ENCODE results near the gene MSANTD1. TPM values are rescaled to one million over a fixed set of nuclear protein-coding genes. Genes with fewer than 3 reads are reported as not detected.

The MSANTD1 gene
- total RNA-seq, 1 donor from 2014 or later, result 2.6 TPM

DNA sequence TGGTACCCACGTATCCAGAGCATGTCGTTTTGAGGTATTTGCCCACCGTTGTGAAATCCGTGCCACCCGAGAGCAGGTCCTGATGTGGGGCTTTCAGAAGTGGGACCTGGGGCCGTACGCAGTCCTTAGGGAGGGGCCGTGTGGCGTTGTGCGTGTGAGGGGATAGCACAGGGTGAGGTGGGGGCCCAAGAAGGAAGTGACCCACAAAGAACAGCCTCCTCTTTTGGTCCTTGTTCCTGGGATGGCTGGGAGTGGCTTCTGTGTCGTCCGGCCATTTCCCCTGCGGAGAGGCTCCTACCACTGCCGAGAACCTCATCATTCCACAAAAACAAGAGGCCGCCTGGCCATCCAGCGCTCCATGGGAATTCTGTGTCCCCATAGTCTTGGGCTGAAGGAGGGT lies 17.0 kb upstream of the MSANTD1 start:
- peaks cover 13% of the 10 kb centered on the region for H3K27me3 Mint-ChIP-seq (ENCODE audit: unreplicated experiment)
- H3K4me3 Mint-ChIP-seq (ENCODE audit: unreplicated experiment), result no peak overlapping the region
- TF ChIP-seq CTCF (IDR thresholded peaks at IDR 0.05; ENCODE audit: partially characterized antibody, unreplicated experiment), result no peak
- peaks cover 10% of the 10 kb centered on the region for H3K9me3 Mint-ChIP-seq (ENCODE audit: unreplicated experiment)
- peaks cover 16% of the 10 kb centered on the region for H3K36me3 Mint-ChIP-seq (ENCODE audit: unreplicated experiment)
- no peak overlapping the region for H3K27ac Mint-ChIP-seq (ENCODE audit: unreplicated experiment)
- no peak for DNase-seq
- peaks cover 5% of the 10 kb centered on the region for H3K4me1 Mint-ChIP-seq (ENCODE audit: low read depth, unreplicated experiment)

GRCh38 chr4:3232871-3233271 lies 16.1 kb upstream of the MSANTD1 start:
- Mint-ChIP-seq H3K36me3 (ENCODE audit: unreplicated experiment) (peaks cover 16% of the 10 kb centered on the region), H3K4me1 (ENCODE audit: low read depth, unreplicated experiment) (peaks cover 9% of the 10 kb centered on the region), H3K27me3 (ENCODE audit: unreplicated experiment) (peaks cover 13% of the 10 kb centered on the region), H3K4me3 (ENCODE audit: unreplicated experiment) (no peak overlapping the region), H3K9me3 (ENCODE audit: unreplicated experiment) (peaks cover 14% of the 10 kb centered on the region), H3K27ac (ENCODE audit: unreplicated experiment) (no peak overlapping the region)
- no peak for DNase-seq
- TF ChIP-seq CTCF (IDR thresholded peaks at IDR 0.05; ENCODE audit: partially characterized antibody, unreplicated experiment), result no peak

DNA sequence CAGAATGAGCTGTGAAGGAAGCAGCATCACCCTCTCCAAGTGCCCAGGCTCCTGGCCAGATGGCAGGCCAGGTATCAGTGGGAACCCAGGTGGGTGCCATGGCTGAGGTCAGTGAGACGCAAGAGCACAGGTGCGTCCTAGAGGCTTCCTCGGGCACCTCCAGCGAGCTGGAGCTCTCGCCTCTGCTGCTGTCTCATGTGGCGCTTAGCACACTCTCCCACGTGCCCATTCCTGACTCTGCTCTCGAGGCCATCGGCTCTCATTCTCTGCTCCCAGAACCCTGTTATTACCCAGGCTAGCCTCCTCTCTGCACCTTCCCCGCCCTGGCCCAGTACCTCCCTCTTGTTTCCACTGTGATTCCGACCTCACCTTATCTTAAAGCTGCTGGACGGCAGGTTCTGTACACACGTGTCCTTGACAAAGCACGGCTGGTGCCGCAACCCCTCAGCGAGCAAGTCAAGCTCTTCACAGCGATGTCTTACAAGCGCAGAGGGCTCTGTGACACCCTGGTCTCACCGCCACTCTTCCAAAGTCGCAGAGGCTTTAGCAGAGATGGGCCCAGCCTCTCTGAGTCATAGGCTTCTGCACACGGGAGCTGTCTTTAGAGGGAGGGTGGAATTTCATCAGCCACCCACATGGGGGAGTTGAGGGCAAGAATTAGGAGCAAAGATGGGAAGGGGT lies 15.4 kb upstream of the MSANTD1 start:
- peaks cover 13% of the 10 kb centered on the region for H3K27me3 Mint-ChIP-seq (ENCODE audit: unreplicated experiment)
- no peak for DNase-seq
- peaks cover 14% of the 10 kb centered on the region for H3K9me3 Mint-ChIP-seq (ENCODE audit: unreplicated experiment)
- H3K4me1 Mint-ChIP-seq (ENCODE audit: low read depth, unreplicated experiment), result peaks cover 9% of the 10 kb centered on the region
- H3K27ac Mint-ChIP-seq (ENCODE audit: unreplicated experiment), result no peak overlapping the region
- no peak for TF ChIP-seq CTCF (IDR thresholded peaks at IDR 0.05; ENCODE audit: partially characterized antibody, unreplicated experiment)
- H3K4me3 Mint-ChIP-seq (ENCODE audit: unreplicated experiment), result no peak overlapping the region
- peaks cover 16% of the 10 kb centered on the region for H3K36me3 Mint-ChIP-seq (ENCODE audit: unreplicated experiment)

DNA sequence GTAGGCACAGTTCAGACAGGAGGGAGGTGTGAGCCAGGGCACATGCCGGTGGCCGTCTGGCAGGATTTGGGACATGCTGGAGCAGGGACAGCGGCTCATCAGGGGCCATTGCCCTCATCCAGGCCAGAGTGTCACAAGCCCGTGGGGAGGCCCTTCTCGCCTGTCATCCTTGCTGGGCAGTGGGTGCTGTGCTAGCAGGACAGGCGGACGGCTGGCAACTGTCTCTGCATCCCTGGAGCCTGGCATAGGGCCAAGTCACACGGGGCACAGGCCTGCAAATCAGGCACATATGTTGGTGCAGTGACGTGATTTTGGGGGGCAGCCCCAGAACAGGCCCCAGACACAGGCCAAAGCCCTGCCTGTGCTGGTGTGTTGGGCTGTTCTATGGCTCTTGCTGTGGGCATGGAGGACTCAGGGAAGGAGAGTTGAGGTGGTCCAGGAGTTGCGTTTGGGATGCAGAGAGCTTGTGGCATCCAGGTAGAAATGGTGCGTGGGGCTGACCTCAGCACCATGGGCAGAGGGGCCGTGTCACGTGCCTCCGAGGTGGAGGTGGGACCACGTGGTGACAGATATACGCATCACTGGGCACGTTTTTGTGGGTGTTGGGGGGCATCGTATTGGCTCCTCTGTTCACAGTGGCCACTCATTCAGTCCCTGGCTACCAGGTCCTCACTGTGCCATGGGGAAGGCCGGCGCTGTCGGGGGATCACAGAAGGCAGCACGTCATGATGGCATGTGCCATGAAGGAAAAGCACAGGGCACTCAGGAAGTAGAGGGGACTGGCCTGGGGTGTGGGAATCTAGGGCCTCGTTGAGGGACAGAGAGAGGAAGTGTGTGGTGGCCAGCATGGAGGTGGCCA lies 14.6 kb upstream of the MSANTD1 start:
- TF ChIP-seq CTCF (IDR thresholded peaks at IDR 0.05; ENCODE audit: partially characterized antibody, unreplicated experiment), result no peak
- no peak overlapping the region for H3K27ac Mint-ChIP-seq (ENCODE audit: unreplicated experiment)
- DNase-seq, result no peak
- peaks cover 11% of the 10 kb centered on the region for H3K27me3 Mint-ChIP-seq (ENCODE audit: unreplicated experiment)
- H3K9me3 Mint-ChIP-seq (ENCODE audit: unreplicated experiment), result peaks cover 14% of the 10 kb centered on the region
- peaks cover 9% of the 10 kb centered on the region for H3K36me3 Mint-ChIP-seq (ENCODE audit: unreplicated experiment)
- H3K4me1 Mint-ChIP-seq (ENCODE audit: low read depth, unreplicated experiment), result peaks cover 9% of the 10 kb centered on the region
- no peak overlapping the region for H3K4me3 Mint-ChIP-seq (ENCODE audit: unreplicated experiment)

GRCh38 chr4:3235030-3235345 lies 14.0 kb upstream of the MSANTD1 start:
- Mint-ChIP-seq H3K4me3 (ENCODE audit: unreplicated experiment) (no peak overlapping the region), H3K27me3 (ENCODE audit: unreplicated experiment) (peaks cover 11% of the 10 kb centered on the region), H3K27ac (ENCODE audit: unreplicated experiment) (no peak overlapping the region), H3K9me3 (ENCODE audit: unreplicated experiment) (peaks cover 14% of the 10 kb centered on the region), H3K36me3 (ENCODE audit: unreplicated experiment) (peaks cover 5% of the 10 kb centered on the region), H3K4me1 (ENCODE audit: low read depth, unreplicated experiment) (peaks cover 9% of the 10 kb centered on the region)
- DNase-seq, result no peak
- TF ChIP-seq CTCF (IDR thresholded peaks at IDR 0.05; ENCODE audit: partially characterized antibody, unreplicated experiment), result no peak
